Mesendoderm (in vitro differentiated cells): ENCODE measurements around the gene WNT2. TPM values are rescaled to one million over a fixed set of nuclear protein-coding genes. Genes with fewer than 3 reads are reported as not detected.

Source experiments
- small RNA-seq: library from polyadenylated mRNA; stranded (forward); fragments of <200 nt; extraction: miRNeasy Mini kit (QIAGEN cat#:217004); gene quantifications from one replicate; pipeline ENCODE3, GENCODE V24; 2013; ENCODE audit not compliant: insufficient read depth

The WNT2 gene

Small RNAs within 50 kb of the gene (small RNA-seq; reads per million reads assigned to genes)
- gene MTCYBP6, result not detected
